HG03469 (cell line): ENCODE results near the gene TOM1L1.
"Not testable (repeated sequence)": the region's sequence is repeated elsewhere in the genome, so short reads cannot be mapped to it uniquely, and the experiment has no call there.

ENCODE experiments used
- ATAC-seq: cut with Tn5 transposase; IDR thresholded peaks from one replicate; pipeline ENCODE4 v1.9.1; 2021; ENCODE audit warnings: mild to moderate bottlenecking, moderate library complexity, moderate number of reproducible peaks; ENCODE audit not compliant: unreplicated experiment

The TOM1L1 gene

DNA sequence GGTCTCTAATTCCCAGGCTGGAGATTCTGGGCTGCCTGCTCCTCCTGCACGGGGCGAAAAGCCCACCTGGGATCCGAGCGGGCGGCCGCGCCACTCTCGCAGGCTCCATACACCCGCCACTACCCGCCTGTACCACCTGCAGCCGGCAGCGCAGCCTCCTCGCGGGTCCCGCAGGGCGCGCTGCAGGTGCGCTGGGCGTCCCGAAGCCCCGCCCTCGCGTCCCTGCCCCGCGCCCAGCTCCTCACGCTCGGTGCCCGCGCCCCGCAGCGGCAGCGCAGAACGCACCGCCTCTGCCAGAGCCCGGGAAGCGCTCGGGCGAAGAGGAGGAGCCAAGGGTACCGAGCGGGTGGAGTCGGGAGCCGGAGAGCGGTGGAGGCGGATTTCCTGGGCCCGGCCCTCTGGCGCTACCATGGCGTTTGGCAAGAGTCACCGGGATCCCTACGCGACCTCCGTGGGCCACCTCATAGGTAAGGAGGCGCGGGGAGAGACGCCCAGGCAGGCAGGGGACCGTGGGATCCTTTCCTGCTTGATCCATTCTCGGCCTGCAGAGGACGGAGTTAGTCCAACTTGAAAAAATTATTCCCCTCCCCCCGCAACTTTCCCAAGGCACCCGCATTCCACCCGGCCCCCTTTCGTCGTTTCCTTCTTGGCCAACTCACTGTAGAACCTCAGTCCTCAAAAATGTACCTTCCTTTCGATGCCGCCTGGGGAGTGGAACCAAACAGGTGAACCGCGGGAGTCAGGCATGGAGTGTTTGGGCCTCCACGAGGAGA, at the start of gene TOM1L1:
TSS of gene TOM1L1 (plus strand) at position 396 of the 773 bp plus-strand sequence. CDS start at position 410, 14 bp downstream.
- ATAC-seq: peak; percentile 55

- ATAC-seq: no peak
These were observed 41.5 kb upstream of the TOM1L1 start for GRCh38 chr17:54859187-54859586.

DNA sequence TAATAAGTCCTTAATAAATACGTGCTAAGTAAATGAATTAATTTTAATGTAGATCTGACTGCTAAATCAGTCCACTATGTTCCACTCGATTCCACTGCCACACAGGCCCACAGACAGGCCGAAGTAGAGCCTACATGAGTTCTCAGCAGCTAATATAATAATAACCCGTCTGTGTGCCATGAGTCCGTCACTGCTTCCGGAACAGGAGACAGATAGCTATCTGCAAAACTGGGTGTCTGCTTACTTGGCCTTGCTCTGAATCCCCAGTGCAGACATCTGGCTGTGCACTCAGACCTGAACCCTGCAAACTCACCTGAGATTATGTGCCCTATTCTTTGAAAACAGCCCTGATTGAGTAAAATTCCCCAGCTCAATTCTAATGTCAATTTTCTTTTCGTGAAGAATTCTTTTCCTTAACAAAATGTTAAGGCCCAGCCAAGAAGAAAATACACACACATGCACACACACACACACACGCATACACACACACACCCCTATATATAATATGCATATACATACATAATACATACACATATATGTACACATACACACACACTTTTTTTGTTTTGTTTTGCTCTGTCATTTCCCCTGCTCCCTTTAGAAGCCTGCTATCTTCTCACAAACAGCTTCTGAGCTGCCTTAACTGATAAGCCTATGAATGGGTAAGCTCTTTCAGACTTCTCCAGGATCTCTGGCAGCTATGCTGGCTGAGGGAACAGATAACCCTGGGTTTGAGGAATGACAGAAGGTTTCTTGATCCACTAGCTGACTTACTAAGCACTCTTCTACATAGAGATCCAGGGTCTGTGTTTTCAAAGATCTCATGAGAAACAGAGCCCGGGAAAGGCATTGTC, 39.8 kb upstream of the TOM1L1 start:
- ATAC-seq: no peak

- ATAC-seq: no peak
These were observed 39.1 kb upstream of the TOM1L1 start for GRCh38 chr17:54861471-54861983.

GRCh38 chr17:54863176-54863575, 37.5 kb upstream of the TOM1L1 start:
- no peak for ATAC-seq

GRCh38 chr17:54864070-54864469, 36.6 kb upstream of the TOM1L1 start:
- no peak for ATAC-seq

DNA sequence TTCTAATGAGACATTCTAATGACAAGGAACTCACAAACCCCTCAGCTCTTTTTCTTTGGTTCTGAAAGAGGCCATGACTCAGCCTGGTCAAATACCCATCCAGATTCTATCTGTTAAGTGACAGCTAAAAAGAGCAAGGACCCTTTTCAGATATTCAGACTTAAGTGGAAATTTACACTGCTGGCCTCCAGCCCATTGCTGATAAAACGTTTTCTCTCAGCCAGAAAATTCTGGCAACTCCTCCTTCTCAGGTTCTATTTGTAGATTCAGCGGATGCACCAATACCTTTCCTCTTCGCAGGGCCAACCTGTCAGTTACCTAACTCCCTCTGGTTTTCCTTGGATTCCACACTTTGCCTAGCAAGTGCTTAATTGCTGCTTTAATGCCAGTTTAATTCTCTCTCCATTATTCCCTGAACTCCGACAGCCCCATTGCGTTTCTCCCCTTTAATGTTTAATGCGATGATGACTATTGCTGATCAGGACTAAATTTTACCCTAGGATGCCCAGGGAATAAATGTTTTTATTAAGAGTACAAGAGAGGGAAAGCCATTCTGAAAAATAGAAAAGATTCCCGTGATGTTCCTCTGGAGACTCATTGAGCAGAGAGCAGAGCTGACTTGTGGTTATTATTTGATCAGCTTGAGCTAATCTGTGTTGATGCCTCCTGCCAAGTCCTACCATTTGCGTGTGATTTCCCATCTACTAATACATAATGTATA, 35.9 kb upstream of the TOM1L1 start:
- no peak for ATAC-seq

DNA sequence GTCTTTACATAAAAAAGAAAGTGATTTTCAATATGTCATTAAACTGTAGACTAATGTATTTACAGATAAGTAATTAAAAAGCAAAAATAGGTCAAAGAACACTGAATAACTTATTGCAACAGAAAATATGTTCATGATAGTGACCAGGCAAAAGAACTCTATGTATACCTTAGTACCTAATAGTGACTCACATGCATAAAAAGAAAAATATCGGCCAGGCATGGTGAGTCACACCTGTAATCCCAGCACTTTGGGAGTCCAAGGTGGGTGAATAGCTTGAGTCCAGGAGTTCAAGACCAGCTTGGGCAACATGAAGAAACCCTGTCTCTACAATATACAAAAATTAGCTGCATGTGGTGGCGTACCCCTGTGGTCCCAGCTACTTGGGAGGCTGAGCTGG, 33.0 kb upstream of the TOM1L1 start:
- no peak for ATAC-seq

DNA sequence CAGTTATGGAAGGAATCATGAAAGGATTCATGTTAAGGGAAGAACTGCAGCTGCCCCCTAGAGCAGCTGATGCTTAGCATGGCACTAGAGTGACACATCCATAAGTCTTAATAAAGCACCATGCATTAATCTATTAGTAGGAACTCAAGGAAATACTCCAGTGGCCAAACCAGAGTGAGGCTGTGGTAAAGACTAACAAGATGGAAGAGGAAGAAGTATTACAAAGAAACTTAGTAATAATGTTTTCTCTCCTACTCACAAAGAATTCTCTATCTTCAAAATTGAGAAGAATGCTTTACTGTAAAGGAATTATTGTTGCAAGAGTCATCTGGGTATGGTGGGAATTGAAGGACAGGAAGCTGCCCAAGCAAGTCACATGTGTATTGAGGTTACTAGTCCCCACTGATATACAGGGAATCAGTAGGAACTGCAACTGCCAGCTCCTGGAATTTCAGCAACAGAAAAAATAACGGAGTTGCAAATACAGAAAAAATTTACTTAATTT, 29.9 kb upstream of the TOM1L1 start:
- no peak for ATAC-seq

DNA sequence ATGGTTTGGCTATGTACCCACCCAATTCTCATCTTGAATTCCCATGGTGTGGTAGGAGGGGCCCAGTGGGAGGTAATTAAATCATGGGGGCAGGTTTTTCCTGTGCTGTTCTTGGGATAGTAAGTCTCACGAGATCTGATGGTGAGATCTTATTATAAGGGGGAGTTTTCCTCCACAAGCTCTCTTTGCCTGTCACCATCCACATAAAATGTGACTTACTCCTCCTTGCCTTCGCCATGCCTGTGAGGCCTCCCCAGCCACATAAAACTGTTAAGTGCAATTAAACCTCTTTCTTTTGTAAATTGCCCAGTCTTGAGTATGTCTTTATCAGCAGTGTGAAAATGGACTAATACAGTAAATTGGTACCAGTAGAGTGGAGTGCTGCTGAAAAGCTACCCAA, 24.7 kb upstream of the TOM1L1 start:
- ATAC-seq: not testable (repeated sequence)

DNA sequence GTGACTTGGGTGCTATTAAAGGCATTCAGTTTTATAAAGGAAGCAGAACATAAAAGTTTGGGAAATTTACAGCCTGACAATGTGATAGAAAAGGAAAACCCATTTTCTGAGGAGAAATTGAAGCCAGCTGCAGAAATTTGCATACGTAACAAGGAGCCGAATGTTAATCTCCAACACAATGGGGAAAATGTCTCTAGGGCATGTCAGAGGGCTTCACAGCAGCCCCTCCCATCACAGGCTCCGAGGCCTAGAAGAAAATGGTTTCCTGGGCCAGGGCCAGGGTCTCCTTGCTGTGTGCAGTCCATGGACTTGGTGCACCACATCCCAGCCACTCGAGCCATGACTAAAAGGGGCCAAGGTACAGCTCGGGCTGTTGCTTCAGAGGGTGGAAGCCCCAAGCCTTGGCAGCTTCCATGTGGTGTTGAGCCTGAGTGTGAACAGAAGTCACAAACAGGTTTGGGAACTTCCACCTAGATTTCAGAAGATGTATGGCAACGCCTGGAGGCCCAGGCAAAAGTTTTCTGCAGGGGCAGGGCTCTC, 23.9 kb upstream of the TOM1L1 start:
- ATAC-seq: no peak

DNA sequence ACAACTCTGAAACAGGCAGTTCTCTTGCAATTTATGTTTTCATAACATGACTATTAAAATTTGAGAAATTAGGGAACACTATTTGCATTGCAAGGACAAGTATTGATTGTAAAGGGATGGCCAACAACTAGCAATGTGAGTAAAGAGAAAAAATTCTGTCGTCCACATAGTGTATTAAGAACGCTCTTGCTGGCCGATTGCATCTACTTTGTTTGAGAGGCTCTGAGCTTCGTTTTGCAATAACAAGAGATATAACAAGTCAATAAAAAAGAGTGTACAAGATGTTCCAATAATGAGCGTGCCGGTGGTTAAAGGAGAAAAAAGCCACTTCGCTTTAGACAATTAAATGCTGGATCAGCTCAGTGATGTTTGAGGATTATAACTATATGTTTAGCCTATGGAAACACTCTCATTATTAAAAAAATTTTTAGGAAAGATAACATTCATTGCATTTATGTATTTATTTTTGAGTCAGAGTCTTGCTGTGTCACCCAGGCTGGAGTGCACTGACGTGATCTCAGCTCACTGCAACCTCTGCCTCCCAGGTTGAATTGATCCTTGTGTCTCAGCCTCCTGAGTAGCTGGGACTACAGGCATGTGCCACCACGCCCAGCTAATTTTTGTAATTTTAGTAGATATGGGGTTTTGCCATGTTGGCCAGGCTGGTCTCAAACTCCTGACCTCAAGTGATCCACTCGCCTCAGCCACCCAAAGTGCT, 19.2 kb upstream of the TOM1L1 start:
- no peak for ATAC-seq

GRCh38 chr17:54882371-54882770, 18.3 kb upstream of the TOM1L1 start:
- no peak for ATAC-seq

- ATAC-seq: peak; percentile 80
These were observed 17.7 kb upstream of the TOM1L1 start for GRCh38 chr17:54882950-54883349.

GRCh38 chr17:54883939-54884338, 16.7 kb upstream of the TOM1L1 start:
- ATAC-seq: no peak

DNA sequence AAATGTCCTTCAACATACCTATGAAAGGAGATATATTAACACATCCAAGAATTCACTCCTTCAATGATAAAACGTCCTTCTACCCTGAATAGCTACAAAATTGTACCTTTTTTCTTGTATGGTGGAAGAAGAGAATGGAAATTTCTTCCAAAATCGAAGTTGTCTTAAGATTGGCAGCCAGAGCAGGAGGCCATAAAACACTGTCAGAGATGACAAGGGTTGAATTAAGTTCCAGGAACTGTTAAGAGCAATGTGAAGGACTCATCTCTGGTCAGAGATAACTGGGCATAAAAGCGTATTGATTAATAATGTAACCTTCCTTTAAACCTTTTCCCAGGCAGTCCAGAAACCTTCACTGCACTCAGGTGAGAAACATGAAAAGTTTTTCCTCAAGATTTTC, 12.9 kb upstream of the TOM1L1 start:
- ATAC-seq: no peak

DNA sequence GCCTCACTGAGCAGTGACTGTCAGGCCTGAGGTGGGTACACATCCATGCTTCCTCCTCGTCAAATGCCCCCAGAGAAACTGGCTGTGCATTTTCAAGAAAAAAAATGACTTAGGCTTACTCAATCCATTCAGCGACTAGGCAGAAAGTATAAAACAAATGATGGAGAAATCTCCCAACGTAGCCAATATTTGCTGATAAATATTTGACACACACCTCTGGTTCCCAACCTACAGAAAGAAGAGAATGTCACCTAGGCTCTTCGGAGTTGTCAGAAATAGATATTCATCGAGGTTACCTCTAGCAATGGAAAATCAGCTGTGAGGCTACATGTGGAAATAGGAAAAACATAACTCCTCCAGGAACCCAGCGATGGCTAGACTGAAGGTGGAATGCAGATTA, 12.4 kb upstream of the TOM1L1 start:
- no peak for ATAC-seq

GRCh38 chr17:54888981-54889380, 11.7 kb upstream of the TOM1L1 start:
- no peak for ATAC-seq

DNA sequence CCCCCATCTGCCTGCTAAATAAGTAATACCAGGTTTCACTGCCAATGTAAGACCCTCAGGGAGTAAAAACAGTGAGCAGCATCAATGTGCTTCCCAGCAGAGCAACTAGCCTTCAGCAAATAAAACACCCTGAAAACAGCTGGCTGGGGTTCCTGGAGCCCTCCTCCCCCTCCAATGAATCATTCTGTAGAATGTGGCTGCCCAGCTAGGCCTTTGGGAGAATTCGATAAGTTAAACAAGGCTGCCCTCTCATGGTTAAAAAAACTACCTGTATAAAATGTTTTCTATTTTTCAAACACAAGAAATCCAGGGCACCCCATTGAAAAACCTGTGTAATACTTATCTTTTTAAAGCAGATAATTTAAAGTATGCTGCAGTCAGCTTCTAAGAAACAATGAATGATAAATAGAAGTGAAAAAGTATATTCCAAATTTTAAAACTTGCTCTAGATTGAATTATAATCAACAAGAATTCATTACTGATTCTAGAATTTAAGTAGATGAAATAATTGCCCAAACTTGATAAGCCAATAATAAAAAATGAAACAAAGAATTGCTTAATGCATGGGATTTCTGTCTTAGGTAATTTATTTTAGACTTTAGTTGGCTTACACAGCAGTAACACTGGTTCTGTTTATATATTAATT, 9.4 kb upstream of the TOM1L1 start:
- ATAC-seq: no peak

GRCh38 chr17:54892360-54892759, 8.3 kb upstream of the TOM1L1 start:
- no peak for ATAC-seq
